K562 (cell line): ENCODE measurements around the gene PMFBP1.

ENCODE experiments used
- CTCF ChIP-seq, 3 experiments: IDR thresholded peaks in 2 of 3; conservative IDR thresholded peaks in 1 of 3; 2 replicates each; pipeline ENCODE4 v1.5.1; 2011 to 2012; ENCODE audit warnings: low read length in 3 of 3, mild to moderate bottlenecking in 3 of 3, control low read depth in 2 of 3, improper control_type of control experiment in 1 of 3, inconsistent platforms in 1 of 3, low read depth in 1 of 3, mixed read lengths in 1 of 3, moderate library complexity in 1 of 3; ENCODE audit not compliant: insufficient read depth in 2 of 3
- EGR1 ChIP-seq: fragments of 450-650 bp; conservative IDR thresholded peaks from 2 replicates; pipeline ENCODE4 v1.6.1; 2017; ENCODE audit warnings: mild to moderate bottlenecking
- HNRNPL ChIP-seq: fragments of 200-400 bp; formaldehyde crosslinking; IDR thresholded peaks from 2 replicates; pipeline ENCODE4 v1.6.1; 2017; ENCODE audit warnings: low read depth, mild to moderate bottlenecking, low read length
- IRF1 ChIP-seq: sonication (generic); formaldehyde crosslinking; IDR thresholded peaks from 2 replicates; pipeline ENCODE4 v1.8.0; 2022; ENCODE audit warnings: missing genetic modification reagents, mild to moderate bottlenecking, borderline replicate concordance
- MYC ChIP-seq, 2 experiments: fragments of 250-450 bp in 1 of 2; sonication (Bioruptor Pico) in 1 of 2; IDR thresholded peaks; 2 replicates each; pipeline versions ENCODE4 v1.5.1 to v1.6.1; 2012 to 2021; ENCODE audit warnings: low read depth in 2 of 2, borderline replicate concordance in 1 of 2, improper control_type of control experiment in 1 of 2, low read length in 1 of 2, mild to moderate bottlenecking in 1 of 2, moderate library complexity in 1 of 2
- POLR2A ChIP-seq: fragments of 450-650 bp; conservative IDR thresholded peaks from 2 replicates; pipeline ENCODE4 v1.6.1; 2016
- PRPF4 ChIP-seq: fragments of 200-400 bp; formaldehyde crosslinking; IDR thresholded peaks from one replicate; pipeline ENCODE4 v1.6.1; 2017; ENCODE audit warnings: low read length, low read depth, mild to moderate bottlenecking; ENCODE audit not compliant: insufficient read depth, poor library complexity, severe bottlenecking
- SIX5 ChIP-seq, 2 experiments: IDR thresholded peaks; 2 replicates each; pipeline ENCODE4 v1.6.1; 2011; ENCODE audit warnings: low read length in 2 of 2, borderline replicate concordance in 1 of 2, low read depth in 1 of 2, mild to moderate bottlenecking in 1 of 2, moderate library complexity in 1 of 2; ENCODE audit not compliant: insufficient read depth in 1 of 2
- STAG1 ChIP-seq: sonication (generic); formaldehyde crosslinking; IDR thresholded peaks from 2 replicates; pipeline ENCODE4 v1.5.0; 2020; ENCODE audit warnings: missing genetic modification reagents, borderline replicate concordance

DNA sequence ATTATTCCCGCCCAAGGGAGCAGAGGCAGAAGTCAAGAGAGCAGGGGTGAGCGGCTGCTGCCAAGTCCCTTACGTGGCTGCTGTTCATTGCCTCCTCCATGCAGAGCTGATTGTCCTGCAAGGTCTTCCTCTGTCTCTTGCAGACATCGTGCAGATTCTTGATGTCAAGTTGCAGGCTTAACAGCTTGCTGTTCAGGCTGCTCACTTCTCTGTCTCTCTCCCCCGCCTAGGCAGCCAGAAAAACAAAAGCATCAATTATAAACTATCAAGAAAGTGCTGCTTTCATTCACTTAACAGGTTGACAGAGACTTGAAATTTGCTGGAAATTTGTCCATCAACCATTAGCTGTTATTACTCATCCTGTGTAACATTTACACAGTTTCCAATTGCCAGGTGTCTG is 7.3 kb downstream of the PMFBP1 start:
- no peak for TF ChIP-seq STAG1 (CRISPR knock-in tag)
- no peak for TF ChIP-seq HNRNPL
- no peak for TF ChIP-seq MYC (IDR thresholded peaks at IDR 0.05; ENCODE audit: low read depth, low read length)
- TF ChIP-seq MYC (CRISPR knock-in tag; IDR thresholded peaks at IDR 0.05; ENCODE audit: borderline replicate concordance, low read depth), result no peak
- TF ChIP-seq POLR2A, result no peak
- no peak for TF ChIP-seq EGR1
- no peak for TF ChIP-seq SIX5 (IDR thresholded peaks at IDR 0.05; ENCODE audit: borderline replicate concordance in 1 of 2, insufficient read depth in 1 of 2, low read depth in 1 of 2, low read length in 2 of 2)
- TF ChIP-seq IRF1, result no peak
- TF ChIP-seq PRPF4, result no peak
- no peak for TF ChIP-seq CTCF (IDR thresholded peaks at IDR 0.05 in 2 of 3, conservative IDR thresholded peaks at IDR 0.05 in 1 of 3; ENCODE audit: insufficient read depth in 2 of 3, low read depth in 1 of 3, low read length in 3 of 3)
